ENCODE measurements around the gene CCDC137.
A peak's percentile ranks its signal among the peaks of the same experiment; 100 is the strongest.

CCDC137 gene

DNA sequence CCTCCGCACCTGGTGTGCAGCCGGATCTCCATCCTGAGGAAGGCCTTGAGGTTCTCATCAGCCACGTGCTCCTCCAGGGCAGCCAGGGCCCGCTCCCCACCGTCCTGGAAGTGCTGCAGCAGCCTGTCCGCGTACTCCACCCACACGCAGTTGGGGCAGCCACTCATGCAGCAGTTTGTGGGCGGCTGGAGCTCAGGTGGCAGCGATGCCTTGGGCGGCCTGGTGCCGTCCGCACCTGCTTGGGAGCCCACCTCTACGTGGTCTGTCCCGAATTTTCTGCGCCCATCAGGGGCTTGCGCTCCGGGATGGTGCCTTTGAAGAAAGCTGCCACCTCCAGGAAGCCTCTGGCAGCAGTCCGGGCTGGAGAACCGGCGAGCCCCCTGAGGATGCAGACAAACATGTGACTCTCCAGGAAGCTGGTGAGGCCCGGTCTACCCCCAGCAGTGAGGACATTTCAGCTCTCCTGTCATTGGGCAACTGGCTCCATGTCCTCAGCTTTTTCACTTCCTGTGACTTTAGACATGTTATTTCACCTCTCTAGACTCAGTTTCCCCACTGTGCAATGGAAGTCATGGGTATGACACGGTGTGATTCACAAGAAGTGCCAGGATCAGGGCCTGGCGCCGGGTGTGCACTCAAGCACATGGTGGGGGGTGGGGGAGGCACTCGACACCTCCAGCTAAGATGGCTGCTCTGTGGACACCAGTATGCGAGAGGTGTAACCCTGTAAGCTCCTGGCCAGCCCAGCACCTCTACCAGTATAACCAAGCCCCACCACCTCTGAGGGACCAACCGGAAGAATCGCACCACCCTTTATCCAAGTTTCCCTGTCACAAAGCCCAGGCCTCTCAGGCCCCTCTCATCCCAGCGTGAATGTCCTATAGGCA is 1.1 kb upstream of the CCDC137 start (continued):
- TF ChIP-seq, protein P1, sequence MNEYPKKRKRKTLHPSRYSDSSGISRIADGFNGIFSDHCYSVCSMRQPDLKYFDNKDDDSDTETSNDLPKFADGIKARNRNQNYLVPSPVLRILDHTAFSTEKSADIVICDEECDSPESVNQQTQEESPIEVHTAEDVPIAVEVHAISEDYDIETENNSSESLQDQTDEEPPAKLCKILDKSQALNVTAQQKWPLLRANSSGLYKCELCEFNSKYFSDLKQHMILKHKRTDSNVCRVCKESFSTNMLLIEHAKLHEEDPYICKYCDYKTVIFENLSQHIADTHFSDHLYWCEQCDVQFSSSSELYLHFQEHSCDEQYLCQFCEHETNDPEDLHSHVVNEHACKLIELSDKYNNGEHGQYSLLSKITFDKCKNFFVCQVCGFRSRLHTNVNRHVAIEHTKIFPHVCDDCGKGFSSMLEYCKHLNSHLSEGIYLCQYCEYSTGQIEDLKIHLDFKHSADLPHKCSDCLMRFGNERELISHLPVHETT (tag by site-specific recombination; IDR thresholded peaks at IDR 0.05): no peak
- TF ChIP-seq, protein P2, sequence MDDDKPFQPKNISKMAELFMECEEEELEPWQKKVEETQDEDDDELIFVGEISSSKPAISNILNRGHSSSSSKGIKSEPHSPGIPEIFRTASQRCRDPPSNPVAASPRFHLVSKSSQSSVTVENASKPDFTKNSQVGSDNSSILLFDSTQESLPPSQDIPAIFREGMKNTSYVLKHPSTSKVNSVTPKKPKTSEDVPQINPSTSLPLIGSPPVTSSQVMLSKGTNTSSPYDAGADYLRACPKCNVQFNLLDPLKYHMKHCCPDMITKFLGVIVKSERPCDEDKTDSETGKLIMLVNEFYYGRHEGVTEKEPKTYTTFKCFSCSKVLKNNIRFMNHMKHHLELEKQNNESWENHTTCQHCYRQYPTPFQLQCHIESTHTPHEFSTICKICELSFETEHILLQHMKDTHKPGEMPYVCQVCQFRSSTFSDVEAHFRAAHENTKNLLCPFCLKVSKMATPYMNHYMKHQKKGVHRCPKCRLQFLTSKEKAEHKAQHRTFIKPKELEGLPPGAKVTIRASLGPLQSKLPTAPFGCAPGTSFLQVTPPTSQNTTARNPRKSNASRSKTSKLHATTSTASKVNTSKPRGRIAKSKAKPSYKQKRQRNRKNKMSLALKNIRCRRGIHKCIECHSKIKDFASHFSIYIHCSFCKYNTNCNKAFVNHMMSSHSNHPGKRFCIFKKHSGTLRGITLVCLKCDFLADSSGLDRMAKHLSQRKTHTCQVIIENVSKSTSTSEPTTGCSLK (tag by site-specific recombination; IDR thresholded peaks at IDR 0.05): no peak
- TF ChIP-seq SP3 (tag by site-specific recombination; IDR thresholded peaks at IDR 0.05) (no peak), ZNF558 (tag by site-specific recombination; IDR thresholded peaks at IDR 0.05) (no peak), ZNF394 (tag by site-specific recombination; IDR thresholded peaks at IDR 0.05; ENCODE audit: borderline replicate concordance) (no peak), HOXD13 (CRISPR knock-in tag; IDR thresholded peaks at IDR 0.05; ENCODE audit: borderline replicate concordance) (no peak), ZNF133 (tag by site-specific recombination; IDR thresholded peaks at IDR 0.05) (no peak), ZNF560 (tag by site-specific recombination; IDR thresholded peaks at IDR 0.05; ENCODE audit: borderline replicate concordance) (no peak), ZNF350 (tag by site-specific recombination; IDR thresholded peaks at IDR 0.05) (no peak), ZNF544 (tag by site-specific recombination; IDR thresholded peaks at IDR 0.05) (no peak), IKZF3 (tag by site-specific recombination; IDR thresholded peaks at IDR 0.05) (no peak), ZNF664 (tag by site-specific recombination; IDR thresholded peaks at IDR 0.05) (no peak), YY2 (tag by site-specific recombination; IDR thresholded peaks at IDR 0.05) (peak; percentile 66), ZFP41 (tag by site-specific recombination; IDR thresholded peaks at IDR 0.05; ENCODE audit: borderline replicate concordance) (no peak), ZNF776 (tag by site-specific recombination; IDR thresholded peaks at IDR 0.05; ENCODE audit: borderline replicate concordance) (no peak), ZNF221 (tag by site-specific recombination; IDR thresholded peaks at IDR 0.05; ENCODE audit: borderline replicate concordance) (no peak)
- TF ChIP-seq, protein P3, sequence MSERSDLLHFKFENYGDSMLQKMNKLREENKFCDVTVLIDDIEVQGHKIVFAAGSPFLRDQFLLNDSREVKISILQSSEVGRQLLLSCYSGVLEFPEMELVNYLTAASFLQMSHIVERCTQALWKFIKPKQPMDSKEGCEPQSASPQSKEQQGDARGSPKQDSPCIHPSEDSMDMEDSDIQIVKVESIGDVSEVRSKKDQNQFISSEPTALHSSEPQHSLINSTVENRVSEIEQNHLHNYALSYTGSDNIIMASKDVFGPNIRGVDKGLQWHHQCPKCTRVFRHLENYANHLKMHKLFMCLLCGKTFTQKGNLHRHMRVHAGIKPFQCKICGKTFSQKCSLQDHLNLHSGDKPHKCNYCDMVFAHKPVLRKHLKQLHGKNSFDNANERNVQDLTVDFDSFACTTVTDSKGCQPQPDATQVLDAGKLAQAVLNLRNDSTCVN (tag by site-specific recombination; optimal IDR thresholded peaks at IDR 0.05): no peak
- TF ChIP-seq, protein P4, sequence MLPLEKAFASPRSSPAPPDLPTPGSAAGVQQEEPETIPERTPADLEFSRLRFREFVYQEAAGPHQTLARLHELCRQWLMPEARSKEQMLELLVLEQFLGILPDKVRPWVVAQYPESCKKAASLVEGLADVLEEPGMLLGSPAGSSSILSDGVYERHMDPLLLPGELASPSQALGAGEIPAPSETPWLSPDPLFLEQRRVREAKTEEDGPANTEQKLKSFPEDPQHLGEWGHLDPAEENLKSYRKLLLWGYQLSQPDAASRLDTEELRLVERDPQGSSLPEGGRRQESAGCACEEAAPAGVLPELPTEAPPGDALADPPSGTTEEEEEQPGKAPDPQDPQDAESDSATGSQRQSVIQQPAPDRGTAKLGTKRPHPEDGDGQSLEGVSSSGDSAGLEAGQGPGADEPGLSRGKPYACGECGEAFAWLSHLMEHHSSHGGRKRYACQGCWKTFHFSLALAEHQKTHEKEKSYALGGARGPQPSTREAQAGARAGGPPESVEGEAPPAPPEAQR (tag by site-specific recombination; IDR thresholded peaks at IDR 0.05): no peak
- TF ChIP-seq, protein P5, sequence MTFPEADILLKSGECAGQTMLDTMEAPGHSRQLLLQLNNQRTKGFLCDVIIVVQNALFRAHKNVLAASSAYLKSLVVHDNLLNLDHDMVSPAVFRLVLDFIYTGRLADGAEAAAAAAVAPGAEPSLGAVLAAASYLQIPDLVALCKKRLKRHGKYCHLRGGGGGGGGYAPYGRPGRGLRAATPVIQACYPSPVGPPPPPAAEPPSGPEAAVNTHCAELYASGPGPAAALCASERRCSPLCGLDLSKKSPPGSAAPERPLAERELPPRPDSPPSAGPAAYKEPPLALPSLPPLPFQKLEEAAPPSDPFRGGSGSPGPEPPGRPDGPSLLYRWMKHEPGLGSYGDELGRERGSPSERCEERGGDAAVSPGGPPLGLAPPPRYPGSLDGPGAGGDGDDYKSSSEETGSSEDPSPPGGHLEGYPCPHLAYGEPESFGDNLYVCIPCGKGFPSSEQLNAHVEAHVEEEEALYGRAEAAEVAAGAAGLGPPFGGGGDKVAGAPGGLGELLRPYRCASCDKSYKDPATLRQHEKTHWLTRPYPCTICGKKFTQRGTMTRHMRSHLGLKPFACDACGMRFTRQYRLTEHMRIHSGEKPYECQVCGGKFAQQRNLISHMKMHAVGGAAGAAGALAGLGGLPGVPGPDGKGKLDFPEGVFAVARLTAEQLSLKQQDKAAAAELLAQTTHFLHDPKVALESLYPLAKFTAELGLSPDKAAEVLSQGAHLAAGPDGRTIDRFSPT (tag by site-specific recombination; IDR thresholded peaks at IDR 0.05): no peak
- TF ChIP-seq, protein P6, sequence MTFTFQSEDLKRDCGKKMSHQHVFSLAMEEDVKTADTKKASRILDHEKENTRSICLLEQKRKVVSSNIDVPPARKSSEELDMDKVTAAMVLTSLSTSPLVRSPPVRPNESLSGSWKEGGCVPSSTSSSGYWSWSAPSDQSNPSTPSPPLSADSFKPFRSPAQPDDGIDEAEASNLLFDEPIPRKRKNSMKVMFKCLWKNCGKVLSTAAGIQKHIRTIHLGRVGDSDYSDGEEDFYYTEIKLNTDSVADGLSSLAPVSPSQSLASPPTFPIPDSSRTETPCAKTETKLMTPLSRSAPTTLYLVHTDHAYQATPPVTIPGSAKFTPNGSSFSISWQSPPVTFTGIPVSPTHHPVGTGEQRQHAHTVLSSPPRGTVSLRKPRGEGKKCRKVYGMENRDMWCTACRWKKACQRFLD (tag by site-specific recombination; IDR thresholded peaks at IDR 0.05): no peak
- TF ChIP-seq, protein P7, sequence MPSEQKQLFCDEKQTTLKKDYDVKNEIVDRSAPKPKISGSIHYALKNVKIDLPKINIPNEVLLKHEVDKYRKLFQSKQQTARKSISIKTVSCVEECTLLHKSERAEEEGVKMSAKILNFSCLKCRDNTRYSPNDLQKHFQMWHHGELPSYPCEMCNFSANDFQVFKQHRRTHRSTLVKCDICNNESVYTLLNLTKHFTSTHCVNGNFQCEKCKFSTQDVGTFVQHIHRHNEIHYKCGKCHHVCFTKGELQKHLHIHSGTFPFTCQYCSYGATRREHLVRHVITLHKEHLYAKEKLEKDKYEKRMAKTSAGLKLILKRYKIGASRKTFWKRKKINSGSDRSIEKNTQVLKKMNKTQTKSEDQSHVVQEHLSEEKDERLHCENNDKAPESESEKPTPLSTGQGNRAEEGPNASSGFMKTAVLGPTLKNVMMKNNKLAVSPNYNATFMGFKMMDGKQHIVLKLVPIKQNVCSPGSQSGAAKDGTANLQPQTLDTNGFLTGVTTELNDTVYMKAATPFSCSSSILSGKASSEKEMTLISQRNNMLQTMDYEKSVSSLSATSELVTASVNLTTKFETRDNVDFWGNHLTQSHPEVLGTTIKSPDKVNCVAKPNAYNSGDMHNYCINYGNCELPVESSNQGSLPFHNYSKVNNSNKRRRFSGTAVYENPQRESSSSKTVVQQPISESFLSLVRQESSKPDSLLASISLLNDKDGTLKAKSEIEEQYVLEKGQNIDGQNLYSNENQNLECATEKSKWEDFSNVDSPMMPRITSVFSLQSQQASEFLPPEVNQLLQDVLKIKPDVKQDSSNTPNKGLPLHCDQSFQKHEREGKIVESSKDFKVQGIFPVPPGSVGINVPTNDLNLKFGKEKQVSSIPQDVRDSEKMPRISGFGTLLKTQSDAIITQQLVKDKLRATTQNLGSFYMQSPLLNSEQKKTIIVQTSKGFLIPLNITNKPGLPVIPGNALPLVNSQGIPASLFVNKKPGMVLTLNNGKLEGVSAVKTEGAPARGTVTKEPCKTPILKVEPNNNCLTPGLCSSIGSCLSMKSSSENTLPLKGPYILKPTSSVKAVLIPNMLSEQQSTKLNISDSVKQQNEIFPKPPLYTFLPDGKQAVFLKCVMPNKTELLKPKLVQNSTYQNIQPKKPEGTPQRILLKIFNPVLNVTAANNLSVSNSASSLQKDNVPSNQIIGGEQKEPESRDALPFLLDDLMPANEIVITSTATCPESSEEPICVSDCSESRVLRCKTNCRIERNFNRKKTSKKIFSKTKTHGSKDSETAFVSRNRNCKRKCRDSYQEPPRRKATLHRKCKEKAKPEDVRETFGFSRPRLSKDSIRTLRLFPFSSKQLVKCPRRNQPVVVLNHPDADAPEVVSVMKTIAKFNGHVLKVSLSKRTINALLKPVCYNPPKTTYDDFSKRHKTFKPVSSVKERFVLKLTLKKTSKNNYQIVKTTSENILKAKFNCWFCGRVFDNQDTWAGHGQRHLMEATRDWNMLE (tag by site-specific recombination; conservative IDR thresholded peaks at IDR 0.05; ENCODE audit: low read depth): no peak

Data from HEK293 (cell line).